NCI-H526 (cell line): ENCODE data around the gene NAALADL1.

ENCODE experiments used
- DNase-seq, 2 experiments: peaks; one replicate each; lab custom pipeline; 2025; lab: John Stamatoyannopoulos, UW

NAALADL1 gene

GRCh38 chr11:65083134-65083833, 24.9 kb upstream of the NAALADL1 start:
- DNase-seq, result no peak

- DNase-seq, result no peak
These were observed 20.5 kb upstream of the NAALADL1 start for GRCh38 chr11:65078786-65079342.

- DNase-seq, result peak; percentile 28 to 80
These were observed 19.8 kb upstream of the NAALADL1 start for GRCh38 chr11:65078151-65078550.

- DNase-seq, result peak in 1 of 2 experiments; percentile 21
These were observed 19.1 kb upstream of the NAALADL1 start for GRCh38 chr11:65077451-65077850.

GRCh38 chr11:65072631-65072966, 14.2 kb upstream of the NAALADL1 start:
- DNase-seq, result no peak

GRCh38 chr11:65071907-65072630, 13.7 kb upstream of the NAALADL1 start:
- DNase-seq, result no peak

- DNase-seq, result peak in 1 of 2 experiments; percentile 28
These were observed 10.9 kb upstream of the NAALADL1 start for GRCh38 chr11:65069217-65069616.

- DNase-seq, result no peak
These were observed 9.1 kb upstream of the NAALADL1 start for GRCh38 chr11:65067446-65067845.

GRCh38 chr11:65066805-65067291, 8.5 kb upstream of the NAALADL1 start:
- DNase-seq, result peak; percentile 11 to 58

- no peak for DNase-seq
These were observed 8.0 kb upstream of the NAALADL1 start for GRCh38 chr11:65066315-65066714.

GRCh38 chr11:65065851-65066250, 7.5 kb upstream of the NAALADL1 start:
- DNase-seq, result no peak

- DNase-seq, result no peak
These were observed 6.5 kb upstream of the NAALADL1 start for GRCh38 chr11:65064847-65065240.

GRCh38 chr11:65063532-65063931, 5.2 kb upstream of the NAALADL1 start:
- no peak for DNase-seq

- peak in 1 of 2 experiments; percentile 53 for DNase-seq
These were observed 2.6 kb upstream of the NAALADL1 start for GRCh38 chr11:65060913-65061408.

GRCh38 chr11:65059959-65060824, 1.8 kb upstream of the NAALADL1 start:
- no peak for DNase-seq

GRCh38 chr11:65059523-65059922, 1.2 kb upstream of the NAALADL1 start:
- DNase-seq, result no peak

GRCh38 chr11:65058012-65058411, 341 bp downstream of the NAALADL1 start:
- no peak for DNase-seq

- no peak for DNase-seq
These were observed 827 bp downstream of the NAALADL1 start for GRCh38 chr11:65057526-65057925.

GRCh38 chr11:65056999-65057398, 1.4 kb downstream of the NAALADL1 start:
- DNase-seq, result no peak

GRCh38 chr11:65055538-65055937, 2.8 kb downstream of the NAALADL1 start:
- no peak for DNase-seq

GRCh38 chr11:65053827-65054508, 4.4 kb downstream of the NAALADL1 start:
- no peak for DNase-seq
